ENCODE measurements around the gene UCN2.

DNA sequence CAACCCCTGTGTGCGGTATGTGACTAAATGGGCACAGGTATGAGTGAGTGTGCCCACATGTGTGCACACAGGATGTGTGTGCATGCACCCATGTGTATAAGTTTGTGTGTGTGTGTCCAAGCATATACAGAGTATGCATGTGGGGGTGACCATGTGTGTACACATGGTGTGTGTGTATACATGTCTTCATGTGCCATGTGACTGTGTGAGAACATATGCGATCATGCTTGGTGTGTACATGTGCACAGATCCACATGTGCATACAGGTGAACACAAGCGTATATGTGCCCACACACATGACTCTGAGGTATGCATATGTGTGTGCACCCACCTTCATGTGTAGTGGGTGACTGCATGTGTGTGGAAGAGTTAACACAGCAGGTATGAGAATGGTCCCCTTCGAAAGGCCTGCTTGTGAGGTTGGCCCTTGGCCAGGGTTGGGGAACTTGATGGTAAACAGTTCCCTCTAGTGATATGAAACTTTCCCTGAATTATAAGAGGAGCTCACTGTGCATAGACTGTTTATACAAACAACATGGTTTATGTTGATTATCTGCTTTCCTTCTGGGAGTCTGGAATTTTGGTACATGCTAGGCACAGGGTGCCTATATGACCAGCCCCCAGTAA lies 17.3 kb downstream of the UCN2 start:
- TF ChIP-seq CTCF (conservative IDR thresholded peaks at IDR 0.05; ENCODE audit: low read length) (no peak), EZH2phosphoT487 (IDR thresholded peaks at IDR 0.05; ENCODE audit: borderline replicate concordance) (no peak)
